HepG2 (cell line): ENCODE measurements around the gene RAB3D. TPM values are rescaled to one million over a fixed set of nuclear protein-coding genes. Genes with fewer than 3 reads are reported as not detected.

Experiments used
- ATAC-seq: fragments of 200-7000 bp; cut with Tn5 transposase; 3 replicates; pipeline ENCODE4 v1.9.1; 2020; ENCODE audit warnings: mild to moderate bottlenecking, moderate library complexity
- BruUV-seq: library from RNA; stranded (reverse); fragments of 400-500 nt; replicated peaks from 2 replicates; lab custom pipeline; 2021; lab: Mats Ljungman, UMichigan
- CTCF ChIA-PET: fragments of 300-600 bp; formaldehyde crosslinking; extraction: SDS; loops from one replicate; lab custom pipeline; 2021; ENCODE audit warnings: low total read pairs, inconsistent platforms, low intra/inter-chr PET ratio; lab: Yijun Ruan, JAX
- POLR2A ChIA-PET: fragments of 350-600 bp; sonication (Branson Sonifier 250); formaldehyde crosslinking; loops from one replicate; lab custom pipeline; 2020; ENCODE audit warnings: antibody characterized with exemption, inconsistent platforms; lab: Yijun Ruan, JAX
- DNase-seq: peaks from one replicate; pipeline ENCODE4 v3.0.0-alpha.2; 2015; ENCODE audit warnings: low spot score
- FAIRE-seq: peaks from 3 replicates; lab custom pipeline; 2011; peaks lifted over from hg19 to GRCh38; lab: Jason Lieb, UNC
- H2AFZ ChIP-seq: one replicate; pipeline ENCODE4 v1.6.1; 2011; ENCODE audit warnings: low read length, inconsistent platforms
- H3K27ac ChIP-seq: fragments of 300-600 bp; 3 replicates; pipeline ENCODE4 v1.8.0; 2011; ENCODE audit warnings: mixed run types, mild to moderate bottlenecking, mixed read lengths, low read length, inconsistent platforms; ENCODE audit not compliant: insufficient read depth; ENCODE audit errors: extremely low read length
- H3K27me3 ChIP-seq, 2 experiments: fragments of 200-600 bp in 1 of 2; 2 replicates in 1 of 2; 3 replicates in 1 of 2; pipeline versions ENCODE4 v1.6.0 to v1.8.0; 2011; ENCODE audit warnings: low read length in 2 of 2, mild to moderate bottlenecking in 2 of 2, moderate library complexity in 2 of 2, inconsistent platforms in 1 of 2; ENCODE audit not compliant: insufficient read depth in 2 of 2, control insufficient read depth in 1 of 2
- H3K36me3 ChIP-seq, 2 experiments: fragments of 200-600 bp in 1 of 2; replicated peaks in 1 of 2; 2 replicates in 1 of 2; 3 replicates in 1 of 2; pipeline versions ENCODE4 v1.5.1 to v1.8.0; 2011; ENCODE audit warnings: low read length in 2 of 2, inconsistent platforms in 1 of 2; ENCODE audit not compliant: insufficient read depth in 2 of 2, control insufficient read depth in 1 of 2
- H3K4me1 ChIP-seq: 2 replicates; pipeline ENCODE4 v1.5.1; 2012; ENCODE audit warnings: low read length, inconsistent platforms; ENCODE audit not compliant: insufficient read depth
- H3K4me2 ChIP-seq: 2 replicates; pipeline ENCODE4 v1.6.0; 2011; ENCODE audit warnings: low read depth, low read length, inconsistent platforms
- H3K4me3 ChIP-seq, 3 experiments: fragments of 200-600 bp in 1 of 3; sonication (generic), shearing (Covaris generic) in 1 of 3; replicated peaks in 1 of 3; 2 replicates each; pipeline ENCODE4 v1.5.1; 2011 to 2016; ENCODE audit warnings: low read length in 3 of 3, inconsistent platforms in 2 of 3, low read depth in 2 of 3, mild to moderate bottlenecking in 2 of 3, control low read depth in 1 of 3, mixed read lengths in 1 of 3; ENCODE audit not compliant: insufficient read depth in 1 of 3
- H3K79me2 ChIP-seq: one replicate; pipeline ENCODE4 v1.6.1; 2011; ENCODE audit warnings: low read length, inconsistent platforms; ENCODE audit not compliant: insufficient read depth
- H3K9ac ChIP-seq: 2 replicates; pipeline ENCODE4 v1.6.0; 2011; ENCODE audit warnings: mild to moderate bottlenecking, low read depth, low read length, inconsistent platforms; ENCODE audit not compliant: insufficient read depth
- H3K9me3 ChIP-seq: 2 replicates; pipeline ENCODE4 v1.5.1; 2012; ENCODE audit warnings: mild to moderate bottlenecking, low read length
- H4K20me1 ChIP-seq: 2 replicates; pipeline ENCODE4 v1.6.0; 2011; ENCODE audit warnings: inconsistent platforms, mild to moderate bottlenecking, low read length, moderate library complexity; ENCODE audit not compliant: insufficient read depth
- IKZF1 ChIP-seq: fragments of 450-650 bp; IDR thresholded peaks from 2 replicates; pipeline ENCODE4 v1.7.1; 2016
- SAP130 ChIP-seq: IDR thresholded peaks from 2 replicates; pipeline ENCODE4 v1.6.1; 2016; ENCODE audit warnings: low read depth
- ZNF646 ChIP-seq: sonication (generic); formaldehyde crosslinking; IDR thresholded peaks from 2 replicates; pipeline ENCODE4 v1.9.0; 2021; ENCODE audit warnings: mild to moderate bottlenecking, missing genetic modification reagents
- ZNF788 ChIP-seq: sonication (generic); formaldehyde crosslinking; IDR thresholded peaks from 2 replicates; pipeline ENCODE4 v1.5.0; 2020; ENCODE audit warnings: mild to moderate bottlenecking, missing genetic modification reagents, borderline replicate concordance
- WGBS: methylation state at CpG from one replicate; pipeline ENCODE4 v1.1.6; 2017; ENCODE audit warnings: low lambda C conversion rate; 5-methylcytosine and 5-hydroxymethylcytosine counted together
- in situ Hi-C: cut with HindIII; loops from 2 replicates; pipeline ENCODE4 v1.10.0; 2017; ENCODE audit warnings: low pct_unique_long_range_greater_than_20kb; ENCODE audit not compliant: extremely low pct_ligation_motif_present
- intact Hi-C: fragments of 100-400 bp; cut with micrococcal nuclease; formaldehyde crosslinking; loops from one replicate; pipeline ENCODE4 v1.10.0; 2022; ENCODE audit not compliant: unreplicated experiment
- polyA plus RNA-seq, 8 experiments: library from polyadenylated mRNA; depleted of rRNA in 3 of 8; stranded (reverse) in 7 of 8; unstranded in 1 of 8; fragments of >200 nt; fragmentation: Illumina TruSeq in 4 of 8; extraction: Trizol in 4 of 8; gene quantifications; 2 replicates each; pipeline versions ENCODE4 v1.2.1 to v1.2.3, GENCODE V29; 2011 to 2016; ENCODE audit warnings: low read depth in 4 of 8, missing spikeins in 1 of 8, mixed read lengths in 1 of 8; ENCODE audit not compliant: insufficient read depth in 1 of 8
- total RNA-seq, 5 experiments: library from RNA; depleted of rRNA; stranded (reverse); fragments of >200 nt; fragmentation: Illumina TruSeq; extraction: Trizol; gene quantifications; 2 replicates each; pipeline ENCODE4 v1.2.3, GENCODE V29; 2016; ENCODE audit warnings: low read depth in 1 of 5

The RAB3D gene
- total and polyA plus RNA-seq, 2 of the 13 experiments (the other 11 are each of a cell fraction or from before 2014, with no cell fraction given) = 2.0 to 16.1 TPM

- WGBS = 87% methylated on average over 4 of the region's 6 CpGs
- intact Hi-C loops (no loop called here), in situ Hi-C loops (no loop called here)
- Histone ChIP-seq H3K27me3 (no peaks in the 10 kb centered on the region), H4K20me1 (no peaks in the 10 kb centered on the region), H3K9me3 (no peaks in the 10 kb centered on the region), H3K27ac (no peak overlapping the region), H3K4me1 (peaks cover 10% of the 10 kb centered on the region), H3K79me2 (no peaks in the 10 kb centered on the region), H3K4me2 (peak overlapping the region; percentile 78), H2AFZ (no peak overlapping the region), H3K9ac (peak overlapping the region; percentile 60; the same call in 1 of the 2 replicates), H3K4me3 (peak overlapping the region; percentile 54 to 69 (median 66); a peak in 4 of 6 replicates), H3K36me3 (no peaks in the 10 kb centered on the region)
- FAIRE-seq (no peak), DNase-seq (no peak), ATAC-seq (no peak)
- POLR2A ChIA-PET = no interaction called here
- CTCF ChIA-PET = no interaction called here
- no TSS peak for BruUV-seq
- peak; percentile 95 for TF ChIP-seq ZNF646 (CRISPR knock-in tag)
- no peak for TF ChIP-seq SAP130 (CRISPR knock-in tag)
- TF ChIP-seq ZNF788 (CRISPR knock-in tag) = 0 out of 2 replicates have a peak, but pooled peaks have one; percentile 45
- TF ChIP-seq IKZF1 = no peak
Observed at GRCh38 chr19:11356074-11356397, 16.6 kb upstream of the RAB3D start.
